ENCODE measurements around the gene PLA2G2C. TPM values are rescaled to one million over a fixed set of nuclear protein-coding genes. Genes with fewer than 3 reads are reported as not detected.

PLA2G2C gene
- total and polyA plus RNA-seq, 2 of the 8 experiments (the other 6 are each of a cell fraction or from before 2014, with no cell fraction given) = not detected

DNA sequence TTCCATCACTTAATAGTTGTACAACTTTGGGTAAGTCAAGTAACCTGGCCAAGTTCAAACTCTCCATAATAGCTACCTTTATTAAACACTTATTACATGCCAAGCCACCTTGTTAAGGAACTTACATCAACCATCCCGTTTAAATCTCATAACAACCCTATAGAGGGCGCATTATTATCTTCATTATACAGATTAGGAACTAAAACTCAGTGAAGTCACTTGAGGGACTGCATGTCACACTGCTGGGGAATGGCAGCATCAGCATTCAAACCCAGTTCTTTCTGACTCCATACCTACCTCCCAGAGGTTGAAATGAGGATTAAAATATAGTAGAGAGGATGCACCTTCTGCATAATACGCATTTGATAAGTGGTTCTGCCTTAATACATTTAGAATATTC, 47.1 kb upstream of the PLA2G2C start:
- Histone ChIP-seq H2AK5ac (ENCODE audit: low read depth, low read length) (no peak overlapping the region), H3K36me3 (ENCODE audit: control insufficient read depth in 2 of 4, insufficient read depth in 4 of 4, low read length in 3 of 4) (no peaks in the 10 kb centered on the region), H4K91ac (replicated peaks; ENCODE audit: insufficient read length, low read length) (no peak overlapping the region), H3K79me2 (ENCODE audit: control insufficient read depth in 1 of 2, insufficient read depth in 2 of 2, low read length in 2 of 2) (no peaks in the 10 kb centered on the region), H2AFZ (ENCODE audit: low read length) (no peak overlapping the region), H2BK5ac (ENCODE audit: low read depth, low read length) (no peak overlapping the region), H3K27ac (ENCODE audit: low read depth, low read length) (no peak overlapping the region), H3K4me2 (ENCODE audit: insufficient read depth in 1 of 2, low read depth in 2 of 2, low read length in 2 of 2) (no peak overlapping the region), H2BK15ac (ENCODE audit: low read length) (no peak overlapping the region), H4K8ac (ENCODE audit: extremely low read depth, insufficient read depth, low read length) (no peak overlapping the region), H3K14ac (ENCODE audit: insufficient read length) (no peak overlapping the region), H3K27me3 (replicated peaks in 1 of 4; ENCODE audit: control insufficient read depth in 3 of 4, extremely low read depth in 1 of 4, insufficient read depth in 3 of 4, low read length in 3 of 4) (no peaks in the 10 kb centered on the region; a peak in 1 of 7 replicates), H3K9ac (replicated peaks in 1 of 4; ENCODE audit: extremely low read depth in 1 of 4, low read depth in 3 of 4, low read length in 3 of 4) (no peak overlapping the region), H3K23ac (ENCODE audit: insufficient read length) (no peak overlapping the region), H2BK12ac (ENCODE audit: low read depth, low read length) (no peak overlapping the region), H3K56ac (replicated peaks; ENCODE audit: insufficient read length, low read depth, low read length) (no peak overlapping the region), H2BK120ac (replicated peaks; ENCODE audit: low read depth, low read length) (no peak overlapping the region), H3K4me1 (replicated peaks in 1 of 4; ENCODE audit: control insufficient read depth in 3 of 4, insufficient read depth in 4 of 4, low read length in 3 of 4) (peaks cover 2 to 4% (median 3%) of the 10 kb centered on the region in 4 experiments; a peak in 3 of 7 replicates), H3K9me3 (ENCODE audit: insufficient read depth in 2 of 2, low read depth in 1 of 2, low read length in 1 of 2) (no peaks in the 10 kb centered on the region), H2BK20ac (ENCODE audit: low read length) (no peak overlapping the region), H3K18ac (ENCODE audit: extremely low read depth, low read length) (no peak overlapping the region), H4K5ac (ENCODE audit: insufficient read length, low read depth, low read length) (no peak overlapping the region), H3K23me2 (ENCODE audit: low read depth, low read length) (no peaks in the 10 kb centered on the region), H3K4ac (replicated peaks; ENCODE audit: insufficient read length, low read depth, low read length) (no peak overlapping the region), H3K4me3 (ENCODE audit: extremely low read depth in 1 of 4, insufficient read depth in 2 of 4, low read depth in 3 of 4, low read length in 4 of 4) (no peak overlapping the region), H3K79me1 (ENCODE audit: low read depth, low read length) (0 out of 2 replicates have a peak, but pooled peaks cover 2% of the 10 kb centered on the region), H4K20me1 (replicated peaks in 1 of 2; ENCODE audit: control insufficient read depth in 1 of 2, insufficient read depth in 2 of 2, low read length in 2 of 2) (no peaks in the 10 kb centered on the region)
- WGBS, 2 experiments (ENCODE audit: extremely low coverage in 1 of 2, insufficient coverage in 1 of 2, insufficient read length in 1 of 2, insufficient replicate concordance in 2 of 2, low coverage in 1 of 2, low lambda C conversion rate in 2 of 2, missing lambda C conversion rate in 1 of 2) = 48% methylated on average over 3 of the region's 3 CpGs; no CpG with 5 or more reads in 1 of the 2 experiments
- FAIRE-seq (no peak), DNase-seq (ENCODE audit: low read depth in 1 of 2, low spot score in 2 of 2) (no peak)
- ChIA-PET CTCF (ENCODE audit: partially characterized antibody) (interaction anchor here (0.6 to 2.3 kb wide), 23 partner anchors 9 to 468 kb away, joined by 3 to 10 read pairs (median 3); no protein-coding TSS in a partner anchor), POLR2A (ENCODE audit: partially characterized antibody) (no interaction called here)
- peak; percentile 24 to 28; a peak in 2 of 4 replicates for TF ChIP-seq RAD21 (IDR thresholded peaks at IDR 0.05 in 1 of 2, conservative IDR thresholded peaks at IDR 0.05 in 1 of 2; ENCODE audit: low read depth in 2 of 2, low read length in 2 of 2)
- TF ChIP-seq EGR1 (IDR thresholded peaks at IDR 0.05; ENCODE audit: borderline replicate concordance, low read depth, low read length) = no peak
- TF ChIP-seq CHD1 (IDR thresholded peaks at IDR 0.05; ENCODE audit: low read depth, low read length) = no peak
- no peak for TF ChIP-seq SP2 (IDR thresholded peaks at IDR 0.05; ENCODE audit: low read length)
- no peak for TF ChIP-seq YY1 (IDR thresholded peaks at IDR 0.05; ENCODE audit: low read depth, low read length)
- no peak for TF ChIP-seq KDM1A (IDR thresholded peaks at IDR 0.05; ENCODE audit: borderline replicate concordance, low read length)
- no peak for TF ChIP-seq SP1 (IDR thresholded peaks at IDR 0.05; ENCODE audit: low read depth, low read length)
- TF ChIP-seq, protein P1, sequence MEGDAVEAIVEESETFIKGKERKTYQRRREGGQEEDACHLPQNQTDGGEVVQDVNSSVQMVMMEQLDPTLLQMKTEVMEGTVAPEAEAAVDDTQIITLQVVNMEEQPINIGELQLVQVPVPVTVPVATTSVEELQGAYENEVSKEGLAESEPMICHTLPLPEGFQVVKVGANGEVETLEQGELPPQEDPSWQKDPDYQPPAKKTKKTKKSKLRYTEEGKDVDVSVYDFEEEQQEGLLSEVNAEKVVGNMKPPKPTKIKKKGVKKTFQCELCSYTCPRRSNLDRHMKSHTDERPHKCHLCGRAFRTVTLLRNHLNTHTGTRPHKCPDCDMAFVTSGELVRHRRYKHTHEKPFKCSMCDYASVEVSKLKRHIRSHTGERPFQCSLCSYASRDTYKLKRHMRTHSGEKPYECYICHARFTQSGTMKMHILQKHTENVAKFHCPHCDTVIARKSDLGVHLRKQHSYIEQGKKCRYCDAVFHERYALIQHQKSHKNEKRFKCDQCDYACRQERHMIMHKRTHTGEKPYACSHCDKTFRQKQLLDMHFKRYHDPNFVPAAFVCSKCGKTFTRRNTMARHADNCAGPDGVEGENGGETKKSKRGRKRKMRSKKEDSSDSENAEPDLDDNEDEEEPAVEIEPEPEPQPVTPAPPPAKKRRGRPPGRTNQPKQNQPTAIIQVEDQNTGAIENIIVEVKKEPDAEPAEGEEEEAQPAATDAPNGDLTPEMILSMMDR (IDR thresholded peaks at IDR 0.05; ENCODE audit: control extremely low read depth in 1 of 3, insufficient read depth in 1 of 3, low read depth in 1 of 3, low read length in 3 of 3) = peak in 1 of 3 experiments; percentile 53; a peak in 2 of 4 replicates
- no peak for TF ChIP-seq RXRA (IDR thresholded peaks at IDR 0.05; ENCODE audit: insufficient read depth, low read depth, low read length)
- TF ChIP-seq POU5F1 (IDR thresholded peaks at IDR 0.05; ENCODE audit: low read depth, low read length) = no peak
- no peak for TF ChIP-seq FOSL1 (IDR thresholded peaks at IDR 0.05; ENCODE audit: insufficient read depth, low read depth, low read length)
- no peak for TF ChIP-seq BACH1 (IDR thresholded peaks at IDR 0.05; ENCODE audit: low read length)

Data from H1 (cell line).